HG03025 (cell line): Measurements from ENCODE around the gene SRC.
"Not testable (repeated sequence)": the region's sequence is repeated elsewhere in the genome, so short reads cannot be mapped to it uniquely, and the experiment has no call there.

ENCODE experiments used
- ATAC-seq: cut with Tn5 transposase; IDR thresholded peaks from one replicate; pipeline ENCODE4 v1.9.1; 2021; ENCODE audit warnings: mild to moderate bottlenecking, moderate library complexity; ENCODE audit not compliant: unreplicated experiment, low FRiP score

The SRC gene

GRCh38 chr20:37335642-37336368 is 10.1 kb upstream of the SRC start:
- ATAC-seq = peak; percentile 8

- peak; percentile 51 for ATAC-seq
Observed at GRCh38 chr20:37336369-37337207, 9.4 kb upstream of the SRC start.

DNA sequence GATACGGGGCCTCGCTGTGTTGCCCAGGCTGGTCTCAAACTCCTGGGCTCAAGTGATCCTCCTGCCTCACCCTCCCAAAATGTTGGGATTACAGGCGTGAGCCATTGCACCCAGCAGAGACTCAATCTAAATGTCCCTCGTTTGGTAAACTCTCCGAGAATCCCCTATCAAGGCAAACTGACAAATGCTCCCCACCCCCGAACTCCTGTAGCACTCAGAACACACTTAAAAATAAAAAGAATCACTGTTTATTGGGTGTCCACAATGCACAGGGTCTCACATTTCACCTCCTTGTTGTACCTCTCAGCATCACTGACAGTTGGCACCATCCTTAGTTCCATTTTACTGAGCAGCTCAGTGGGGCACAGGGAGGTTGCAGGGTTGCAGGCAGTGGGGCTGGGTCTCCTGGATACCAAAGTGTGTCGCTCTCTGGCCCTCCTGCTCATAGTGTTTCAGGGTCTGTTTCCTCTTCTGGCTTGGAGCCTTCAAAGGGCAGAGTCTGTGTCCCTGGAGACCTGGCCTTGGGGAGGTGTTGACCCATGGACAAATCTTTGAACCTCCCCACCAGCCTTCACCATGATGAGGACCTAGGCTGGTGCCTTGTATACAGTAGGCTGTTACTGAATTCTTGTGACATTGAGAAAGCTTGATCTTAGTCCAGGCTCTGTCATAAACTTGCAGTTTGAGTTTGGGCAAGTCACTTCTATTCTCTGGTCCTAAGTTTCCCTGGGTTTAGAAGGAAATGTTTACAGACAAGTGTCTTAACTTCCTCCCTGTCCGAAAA is 8.5 kb upstream of the SRC start:
- ATAC-seq = no peak

GRCh38 chr20:37338380-37338779 is 7.6 kb upstream of the SRC start:
- not testable (repeated sequence) for ATAC-seq

DNA sequence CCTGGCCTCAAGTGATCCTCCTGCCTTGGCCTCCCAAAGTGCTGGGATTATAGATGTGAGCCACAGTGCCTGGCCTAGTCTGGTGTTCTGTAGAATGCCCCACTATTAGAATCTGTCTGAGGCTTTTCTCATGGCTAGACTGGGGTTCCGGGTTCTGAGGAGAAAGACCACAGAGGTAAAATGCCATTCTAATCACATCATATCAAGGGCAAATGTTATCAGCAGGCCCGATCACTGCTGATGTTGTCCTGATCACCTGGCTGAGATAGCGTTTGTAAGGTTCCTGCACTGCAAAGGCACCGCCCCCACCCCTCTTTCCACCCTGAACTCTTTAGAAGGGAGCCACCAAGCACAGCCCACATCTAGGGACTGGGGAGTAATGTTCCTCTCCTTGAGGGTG is 6.7 kb upstream of the SRC start:
- no peak for ATAC-seq

DNA sequence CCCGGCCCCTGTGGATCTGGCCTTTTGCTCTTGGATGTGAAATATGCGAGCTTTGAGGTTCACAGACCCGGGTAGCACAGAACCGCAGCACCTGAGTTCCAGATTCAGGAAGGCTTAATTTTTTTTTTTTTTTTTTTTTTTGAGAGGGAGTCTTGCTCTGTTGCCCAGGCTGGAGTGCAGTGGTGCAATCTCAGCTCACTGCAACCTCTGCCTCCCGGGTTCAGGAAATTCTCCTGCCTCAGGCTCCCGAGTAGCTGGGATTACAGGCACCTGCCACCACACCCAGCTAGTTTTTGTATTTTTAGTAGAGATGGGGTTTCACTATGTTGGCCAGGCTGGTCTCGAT is 6.2 kb upstream of the SRC start:
- not testable (repeated sequence) for ATAC-seq

DNA sequence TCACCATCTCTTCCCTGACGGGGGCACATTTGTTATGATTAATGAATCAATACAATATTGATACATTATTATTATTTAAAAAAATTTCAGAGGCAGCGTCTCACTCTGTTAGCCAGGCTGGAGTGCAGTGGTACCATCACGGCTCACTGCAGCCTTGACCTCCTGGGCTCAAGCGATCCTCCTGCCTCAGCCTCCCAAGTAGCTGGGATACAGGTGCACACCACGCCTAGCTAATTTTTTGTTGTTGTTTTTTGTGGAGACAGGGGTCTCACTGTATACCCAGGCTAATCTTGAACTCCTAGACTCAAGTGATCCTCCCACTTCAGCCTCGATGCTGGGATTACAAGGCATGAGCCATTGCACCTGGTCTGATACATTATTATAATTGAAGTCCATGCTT is 4.9 kb upstream of the SRC start:
- ATAC-seq = no peak

DNA sequence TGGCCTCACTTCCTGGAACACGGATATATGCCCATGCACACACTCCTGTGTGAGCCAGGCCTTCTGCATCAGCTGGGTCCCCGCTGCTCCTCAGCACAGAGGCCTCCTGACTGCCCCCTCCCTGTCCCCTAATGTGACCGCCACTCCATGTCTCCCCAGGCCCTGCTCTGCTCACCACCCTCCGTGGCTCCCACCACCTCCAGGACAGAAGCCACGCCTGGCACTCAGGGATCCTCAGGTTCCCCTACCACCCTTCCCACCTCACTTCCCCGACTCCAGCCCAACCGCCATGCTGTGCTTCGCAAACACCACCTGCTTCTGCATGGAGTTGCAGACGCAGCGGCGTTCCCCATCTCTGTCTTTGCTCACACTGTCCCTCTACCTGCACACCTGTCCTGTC is 4.3 kb upstream of the SRC start:
- ATAC-seq = no peak

DNA sequence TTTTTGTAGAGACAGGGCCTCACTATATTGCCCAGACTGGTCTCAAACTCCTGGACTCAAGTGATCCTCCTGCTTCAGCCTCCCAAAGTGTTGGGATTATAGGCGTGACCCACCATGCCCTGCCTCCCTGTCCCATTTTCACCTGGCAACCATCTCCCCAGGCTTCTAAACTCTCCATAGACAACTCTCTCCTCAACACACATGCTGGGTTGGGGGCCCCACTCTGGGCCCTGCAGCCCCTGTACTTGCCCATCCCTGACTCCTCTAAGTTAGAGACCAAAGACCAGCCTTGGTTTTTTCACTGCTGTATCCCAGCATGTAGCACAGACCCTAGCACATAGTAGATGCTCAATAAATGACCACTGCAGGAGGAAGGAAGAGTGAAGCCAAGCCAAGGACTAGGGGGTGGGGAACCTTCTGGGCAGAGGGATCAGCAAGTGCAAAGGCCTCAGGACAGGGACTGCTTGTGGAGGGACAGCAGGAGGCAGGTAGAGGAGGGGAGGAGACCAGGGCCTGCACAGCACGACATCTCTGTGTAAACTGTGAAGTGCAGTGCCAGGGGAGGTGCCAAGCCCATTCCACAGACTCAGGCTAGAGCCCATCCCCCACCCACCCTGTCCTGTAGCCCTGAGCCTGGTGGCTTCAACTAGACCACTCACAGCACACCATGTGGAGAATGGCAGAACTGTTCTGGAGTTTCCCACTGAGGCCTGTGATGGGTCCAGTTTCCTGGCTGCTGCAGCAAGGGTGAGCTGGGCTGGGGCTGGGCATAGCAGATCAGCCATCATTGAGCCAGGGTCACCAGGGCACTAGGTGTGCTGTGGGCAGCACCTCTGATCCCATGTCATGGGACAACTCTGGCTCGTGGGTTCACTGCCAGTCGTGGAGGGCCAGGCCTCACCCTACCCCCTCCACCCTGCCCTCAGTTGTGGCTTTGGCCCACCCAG is 3.4 kb upstream of the SRC start:
- ATAC-seq = no peak

GRCh38 chr20:37343212-37343993 is 2.5 kb upstream of the SRC start:
- ATAC-seq = no peak

GRCh38 chr20:37343994-37344355 is 2.0 kb upstream of the SRC start:
- ATAC-seq = no peak

- ATAC-seq = no peak
Observed at GRCh38 chr20:37344506-37345338, 1.2 kb upstream of the SRC start.

GRCh38 chr20:37346236-37346534 is 245 bp downstream of the SRC start:
- no peak for ATAC-seq

- no peak for ATAC-seq
Observed at GRCh38 chr20:37346535-37347346, 801 bp downstream of the SRC start.

GRCh38 chr20:37347347-37347823 is 1.4 kb downstream of the SRC start:
- ATAC-seq = no peak

GRCh38 chr20:37347891-37348791 is 2.2 kb downstream of the SRC start:
- no peak for ATAC-seq
